Skeletal muscle satellite cell (primary cell): ENCODE results near the gene MGLL.

Experiments
- H3K27me3 ChIP-seq: 2 replicates; pipeline ENCODE4 v1.7.0; 2013; ENCODE audit warnings: low read length; ENCODE audit not compliant: control insufficient read depth, insufficient read depth
- H3K36me3 ChIP-seq: 2 replicates; pipeline ENCODE4 v1.7.0; 2013; ENCODE audit warnings: mild to moderate bottlenecking, control low read depth, low read length; ENCODE audit not compliant: insufficient read depth
- H3K4me1 ChIP-seq: 2 replicates; pipeline ENCODE4 v1.7.0; 2013; ENCODE audit warnings: low read length; ENCODE audit not compliant: control insufficient read depth, insufficient read depth
- H3K4me2 ChIP-seq: 2 replicates; pipeline ENCODE4 v1.7.0; 2013; ENCODE audit warnings: mild to moderate bottlenecking, low read length
- H3K4me3 ChIP-seq: 2 replicates; pipeline ENCODE4 v1.7.0; 2013; ENCODE audit warnings: low read length
- H3K9ac ChIP-seq: 2 replicates; pipeline ENCODE4 v1.7.0; 2013; ENCODE audit warnings: mild to moderate bottlenecking, low read depth, low read length, moderate library complexity
- H3K9me3 ChIP-seq: replicated peaks from 2 replicates; pipeline ENCODE4 v1.7.0; 2013; ENCODE audit warnings: mild to moderate bottlenecking, control low read depth, low read length

The MGLL gene

GRCh38 chr3:127741690-127742089, 80.6 kb downstream of the MGLL start:
- Histone ChIP-seq H3K4me2 (no peak overlapping the region), H3K9ac (no peak overlapping the region), H3K27me3 (no peaks in the 10 kb centered on the region), H3K9me3 (no peaks in the 10 kb centered on the region), H3K4me3 (no peak overlapping the region), H3K4me1 (peaks cover 56% of the 10 kb centered on the region), H3K36me3 (peaks cover 4% of the 10 kb centered on the region)

GRCh38 chr3:127741246-127741645, 81.1 kb downstream of the MGLL start:
- peaks cover 55% of the 10 kb centered on the region for H3K4me1 ChIP-seq
- no peak overlapping the region for H3K9ac ChIP-seq
- no peak overlapping the region for H3K4me3 ChIP-seq
- H3K36me3 ChIP-seq = peaks cover 4% of the 10 kb centered on the region
- no peaks in the 10 kb centered on the region for H3K9me3 ChIP-seq
- H3K4me2 ChIP-seq = no peak overlapping the region
- H3K27me3 ChIP-seq = no peaks in the 10 kb centered on the region

GRCh38 chr3:127740136-127740915, 82.0 kb downstream of the MGLL start:
- no peaks in the 10 kb centered on the region for H3K27me3 ChIP-seq
- H3K36me3 ChIP-seq = peaks cover 4% of the 10 kb centered on the region
- H3K4me1 ChIP-seq = peaks cover 58% of the 10 kb centered on the region
- no peak overlapping the region for H3K4me3 ChIP-seq
- H3K9ac ChIP-seq = no peak overlapping the region
- H3K9me3 ChIP-seq = no peaks in the 10 kb centered on the region
- H3K4me2 ChIP-seq = no peak overlapping the region

GRCh38 chr3:127739347-127740135, 82.8 kb downstream of the MGLL start:
- Histone ChIP-seq H3K4me3 (no peak overlapping the region), H3K4me1 (peaks cover 58% of the 10 kb centered on the region), H3K9ac (no peak overlapping the region), H3K4me2 (no peak overlapping the region), H3K27me3 (no peaks in the 10 kb centered on the region), H3K9me3 (no peaks in the 10 kb centered on the region), H3K36me3 (no peaks in the 10 kb centered on the region)

- Histone ChIP-seq H3K9me3 (no peaks in the 10 kb centered on the region), H3K4me1 (peaks cover 60% of the 10 kb centered on the region), H3K4me2 (peak overlapping the region; percentile 10), H3K4me3 (no peak overlapping the region), H3K9ac (no peak overlapping the region), H3K36me3 (no peaks in the 10 kb centered on the region), H3K27me3 (no peaks in the 10 kb centered on the region)
Measured at GRCh38 chr3:127738192-127738840, 84.0 kb downstream of the MGLL start.

GRCh38 chr3:127736801-127737539, 85.3 kb downstream of the MGLL start:
- H3K4me3 ChIP-seq = no peak overlapping the region
- H3K4me1 ChIP-seq = peaks cover 60% of the 10 kb centered on the region
- H3K9ac ChIP-seq = no peak overlapping the region
- H3K4me2 ChIP-seq = no peak overlapping the region
- H3K9me3 ChIP-seq = no peaks in the 10 kb centered on the region
- H3K27me3 ChIP-seq = no peaks in the 10 kb centered on the region
- H3K36me3 ChIP-seq = no peaks in the 10 kb centered on the region

GRCh38 chr3:127735767-127736693, 86.3 kb downstream of the MGLL start:
- H3K9me3 ChIP-seq = no peaks in the 10 kb centered on the region
- H3K9ac ChIP-seq = peak overlapping the region; percentile 80
- H3K36me3 ChIP-seq = no peaks in the 10 kb centered on the region
- H3K4me1 ChIP-seq = peaks cover 60% of the 10 kb centered on the region
- no peaks in the 10 kb centered on the region for H3K27me3 ChIP-seq
- peak overlapping the region; percentile 71 for H3K4me2 ChIP-seq
- peak overlapping the region; percentile 45 for H3K4me3 ChIP-seq

- H3K9ac ChIP-seq = peak overlapping the region; percentile 80
- peaks cover 58% of the 10 kb centered on the region for H3K4me1 ChIP-seq
- peak overlapping the region; percentile 71 for H3K4me2 ChIP-seq
- H3K36me3 ChIP-seq = no peaks in the 10 kb centered on the region
- H3K9me3 ChIP-seq = no peaks in the 10 kb centered on the region
- H3K4me3 ChIP-seq = peak overlapping the region; percentile 46
- H3K27me3 ChIP-seq = no peaks in the 10 kb centered on the region
Measured at GRCh38 chr3:127734754-127735473, 87.4 kb downstream of the MGLL start.

GRCh38 chr3:127734181-127734720, 88.1 kb downstream of the MGLL start:
- peak overlapping the region; percentile 71 for H3K4me2 ChIP-seq
- no peaks in the 10 kb centered on the region for H3K36me3 ChIP-seq
- H3K9ac ChIP-seq = peak overlapping the region; percentile 69
- no peaks in the 10 kb centered on the region for H3K27me3 ChIP-seq
- peaks cover 52% of the 10 kb centered on the region for H3K4me1 ChIP-seq
- H3K9me3 ChIP-seq = no peaks in the 10 kb centered on the region
- peak overlapping the region; percentile 25 for H3K4me3 ChIP-seq

GRCh38 chr3:127733781-127734180, 88.5 kb downstream of the MGLL start:
- peak overlapping the region; percentile 69 for H3K9ac ChIP-seq
- no peak overlapping the region for H3K4me2 ChIP-seq
- H3K9me3 ChIP-seq = no peaks in the 10 kb centered on the region
- H3K36me3 ChIP-seq = no peaks in the 10 kb centered on the region
- H3K27me3 ChIP-seq = no peaks in the 10 kb centered on the region
- no peak overlapping the region for H3K4me3 ChIP-seq
- peaks cover 47% of the 10 kb centered on the region for H3K4me1 ChIP-seq
